HepG2 (cell line): ENCODE results near the gene SBK1. TPM values are rescaled to one million over a fixed set of nuclear protein-coding genes. Genes with fewer than 3 reads are reported as not detected.

Source experiments
- HDAC6 ChIP-seq: fragments of 200-600 bp; sonication (generic); IDR thresholded peaks from 2 replicates; pipeline ENCODE4 v1.7.0; 2017; ENCODE audit warnings: mild to moderate bottlenecking, antibody characterized with exemption, low read length, low read depth
- HES4 ChIP-seq: sonication (generic); formaldehyde crosslinking; IDR thresholded peaks from 2 replicates; pipeline ENCODE4 v1.9.0; 2021; ENCODE audit warnings: mild to moderate bottlenecking, missing genetic modification reagents, borderline replicate concordance
- ISX ChIP-seq: sonication (generic); formaldehyde crosslinking; conservative IDR thresholded peaks from 2 replicates; pipeline ENCODE4 v1.5.0; 2020; ENCODE audit warnings: missing genetic modification reagents
- KDM6A ChIP-seq: IDR thresholded peaks from 2 replicates; pipeline ENCODE4 v1.6.1; 2016; ENCODE audit warnings: low read depth
- MIER3 ChIP-seq: IDR thresholded peaks from 2 replicates; pipeline ENCODE4 v1.6.1; 2016; ENCODE audit warnings: missing compliant biosample characterization, borderline replicate concordance
- MYPOP ChIP-seq: sonication (generic); formaldehyde crosslinking; IDR thresholded peaks from 2 replicates; pipeline ENCODE4 v1.8.1; 2023; ENCODE audit warnings: mild to moderate bottlenecking, moderate library complexity, missing genetic modification reagents
- NFE2L2 ChIP-seq: fragments of 150-350 bp; IDR thresholded peaks from 2 replicates; pipeline ENCODE4 v1.6.1; 2014; ENCODE audit warnings: low read length
- ZBTB33 ChIP-seq: sonication (generic); formaldehyde crosslinking; IDR thresholded peaks from 2 replicates; pipeline ENCODE4 v1.4.0; 2020; ENCODE audit warnings: missing genetic modification reagents
- ZIK1 ChIP-seq: sonication (generic); formaldehyde crosslinking; IDR thresholded peaks from 2 replicates; pipeline ENCODE4 v1.5.0; 2020; ENCODE audit warnings: mild to moderate bottlenecking, low read depth, missing genetic modification reagents, borderline replicate concordance
- ZKSCAN8 ChIP-seq: IDR thresholded peaks from 2 replicates; pipeline ENCODE4 v1.6.1; 2016; ENCODE audit warnings: borderline replicate concordance, missing genetic modification reagents, missing compliant biosample characterization
- ZNF296 ChIP-seq: sonication (generic); formaldehyde crosslinking; conservative IDR thresholded peaks from 2 replicates; pipeline ENCODE4 v1.5.0; 2020; ENCODE audit warnings: mild to moderate bottlenecking, missing genetic modification reagents
- ZNF383 ChIP-seq: sonication (generic); formaldehyde crosslinking; IDR thresholded peaks from 2 replicates; pipeline ENCODE4 v1.4.0; 2020; ENCODE audit warnings: missing genetic modification reagents, mild to moderate bottlenecking, borderline replicate concordance
- ZNF512 ChIP-seq: sonication (generic); formaldehyde crosslinking; IDR thresholded peaks from 2 replicates; pipeline ENCODE4 v1.4.0; 2020; ENCODE audit warnings: mild to moderate bottlenecking, missing genetic modification reagents
- ZNF709 ChIP-seq: sonication (generic); formaldehyde crosslinking; IDR thresholded peaks from 2 replicates; pipeline ENCODE4 v1.5.0; 2020; ENCODE audit warnings: mild to moderate bottlenecking, missing genetic modification reagents
- polyA plus RNA-seq, 8 experiments: library from polyadenylated mRNA; depleted of rRNA in 3 of 8; stranded (reverse) in 7 of 8; unstranded in 1 of 8; fragments of >200 nt; fragmentation: Illumina TruSeq in 4 of 8; extraction: Trizol in 4 of 8; gene quantifications; 2 replicates each; pipeline versions ENCODE4 v1.2.1 to v1.2.3, GENCODE V29; 2011 to 2016; ENCODE audit warnings: low read depth in 4 of 8, missing spikeins in 1 of 8, mixed read lengths in 1 of 8; ENCODE audit not compliant: insufficient read depth in 1 of 8
- total RNA-seq, 5 experiments: library from RNA; depleted of rRNA; stranded (reverse); fragments of >200 nt; fragmentation: Illumina TruSeq; extraction: Trizol; gene quantifications; 2 replicates each; pipeline ENCODE4 v1.2.3, GENCODE V29; 2016; ENCODE audit warnings: low read depth in 1 of 5
- TF ChIP-seq, protein P1 (sequence below): sonication (generic); formaldehyde crosslinking; IDR thresholded peaks from 2 replicates; pipeline ENCODE4 v1.5.0; 2020; ENCODE audit warnings: mild to moderate bottlenecking, missing genetic modification reagents
- TF ChIP-seq, protein P2 (sequence below): fragments of 450-650 bp; IDR thresholded peaks from 2 replicates; pipeline ENCODE4 v1.6.1; 2017
- TF ChIP-seq, protein P3 (sequence below): sonication (generic); formaldehyde crosslinking; IDR thresholded peaks from 2 replicates; pipeline ENCODE4; 2020; ENCODE audit warnings: missing genetic modification reagents, mild to moderate bottlenecking, borderline replicate concordance

The SBK1 gene
- total and polyA plus RNA-seq, 2 of the 13 experiments (the other 11 are each of a cell fraction or from before 2014, with no cell fraction given): 0.15 to 0.17 TPM

DNA sequence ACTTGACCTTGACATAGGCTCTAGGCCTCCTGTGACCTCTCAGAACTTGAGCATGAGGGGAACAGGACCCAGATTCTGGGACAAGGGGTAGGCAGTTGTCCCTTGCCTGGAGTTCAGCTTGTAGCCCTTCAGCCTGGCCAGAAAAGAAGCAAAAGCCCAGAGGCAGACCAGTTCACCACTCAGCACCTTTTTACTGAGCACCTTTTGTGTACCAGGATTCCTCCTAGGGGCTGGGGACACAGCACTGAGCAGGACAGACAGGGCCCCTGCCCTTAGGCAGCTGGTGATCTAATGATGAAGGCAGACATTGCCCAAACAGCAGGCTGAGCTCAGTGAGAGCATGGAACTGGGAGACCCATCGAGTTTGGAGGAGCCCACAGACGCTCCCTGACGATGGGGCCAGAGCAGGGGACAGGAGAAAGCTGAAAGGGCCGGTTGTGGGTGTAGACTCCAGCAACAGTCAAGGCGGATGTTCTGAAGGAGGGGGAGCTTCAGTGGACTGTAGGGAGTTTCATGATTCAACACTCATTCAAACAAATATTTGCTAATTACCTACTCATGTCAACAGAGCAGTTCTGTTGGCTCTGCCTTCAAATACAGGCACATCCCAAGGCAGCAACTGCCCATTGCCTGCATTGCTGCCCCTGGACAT is 32.0 kb downstream of the SBK1 start (continued):
- no peak for TF ChIP-seq MYPOP (CRISPR knock-in tag)
- TF ChIP-seq, protein P1, sequence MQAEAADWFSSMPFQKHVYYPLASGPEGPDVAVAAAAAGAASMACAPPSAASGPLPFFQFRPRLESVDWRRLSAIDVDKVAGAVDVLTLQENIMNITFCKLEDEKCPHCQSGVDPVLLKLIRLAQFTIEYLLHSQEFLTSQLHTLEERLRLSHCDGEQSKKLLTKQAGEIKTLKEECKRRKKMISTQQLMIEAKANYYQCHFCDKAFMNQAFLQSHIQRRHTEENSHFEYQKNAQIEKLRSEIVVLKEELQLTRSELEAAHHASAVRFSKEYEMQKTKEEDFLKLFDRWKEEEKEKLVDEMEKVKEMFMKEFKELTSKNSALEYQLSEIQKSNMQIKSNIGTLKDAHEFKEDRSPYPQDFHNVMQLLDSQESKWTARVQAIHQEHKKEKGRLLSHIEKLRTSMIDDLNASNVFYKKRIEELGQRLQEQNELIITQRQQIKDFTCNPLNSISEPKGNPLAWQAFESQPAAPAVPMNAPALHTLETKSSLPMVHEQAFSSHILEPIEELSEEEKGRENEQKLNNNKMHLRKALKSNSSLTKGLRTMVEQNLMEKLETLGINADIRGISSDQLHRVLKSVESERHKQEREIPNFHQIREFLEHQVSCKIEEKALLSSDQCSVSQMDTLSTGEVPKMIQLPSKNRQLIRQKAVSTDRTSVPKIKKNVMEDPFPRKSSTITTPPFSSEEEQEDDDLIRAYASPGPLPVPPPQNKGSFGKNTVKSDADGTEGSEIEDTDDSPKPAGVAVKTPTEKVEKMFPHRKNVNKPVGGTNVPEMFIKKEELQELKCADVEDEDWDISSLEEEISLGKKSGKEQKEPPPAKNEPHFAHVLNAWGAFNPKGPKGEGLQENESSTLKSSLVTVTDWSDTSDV (CRISPR knock-in tag): no peak
- TF ChIP-seq ZIK1 (CRISPR knock-in tag): no peak
- no peak for TF ChIP-seq ISX (CRISPR knock-in tag)
- no peak for TF ChIP-seq ZNF709 (CRISPR knock-in tag)
- no peak for TF ChIP-seq ZNF296 (CRISPR knock-in tag)
- no peak for TF ChIP-seq HDAC6
- TF ChIP-seq, protein P2, sequence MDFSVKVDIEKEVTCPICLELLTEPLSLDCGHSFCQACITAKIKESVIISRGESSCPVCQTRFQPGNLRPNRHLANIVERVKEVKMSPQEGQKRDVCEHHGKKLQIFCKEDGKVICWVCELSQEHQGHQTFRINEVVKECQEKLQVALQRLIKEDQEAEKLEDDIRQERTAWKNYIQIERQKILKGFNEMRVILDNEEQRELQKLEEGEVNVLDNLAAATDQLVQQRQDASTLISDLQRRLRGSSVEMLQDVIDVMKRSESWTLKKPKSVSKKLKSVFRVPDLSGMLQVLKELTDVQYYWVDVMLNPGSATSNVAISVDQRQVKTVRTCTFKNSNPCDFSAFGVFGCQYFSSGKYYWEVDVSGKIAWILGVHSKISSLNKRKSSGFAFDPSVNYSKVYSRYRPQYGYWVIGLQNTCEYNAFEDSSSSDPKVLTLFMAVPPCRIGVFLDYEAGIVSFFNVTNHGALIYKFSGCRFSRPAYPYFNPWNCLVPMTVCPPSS: no peak
- no peak for TF ChIP-seq ZNF512 (CRISPR knock-in tag)
- no peak for TF ChIP-seq ZBTB33 (CRISPR knock-in tag)
- TF ChIP-seq KDM6A (CRISPR knock-in tag): no peak
- peak; percentile 70; the same call in 1 of the 2 replicates for TF ChIP-seq MIER3
- no peak for TF ChIP-seq ZNF383 (CRISPR knock-in tag)
- no peak for TF ChIP-seq HES4 (CRISPR knock-in tag)
- 0 out of 2 replicates have a peak, but pooled peaks have one; percentile 13 for TF ChIP-seq ZKSCAN8 (CRISPR knock-in tag)
- TF ChIP-seq NFE2L2: no peak
- TF ChIP-seq, protein P3, sequence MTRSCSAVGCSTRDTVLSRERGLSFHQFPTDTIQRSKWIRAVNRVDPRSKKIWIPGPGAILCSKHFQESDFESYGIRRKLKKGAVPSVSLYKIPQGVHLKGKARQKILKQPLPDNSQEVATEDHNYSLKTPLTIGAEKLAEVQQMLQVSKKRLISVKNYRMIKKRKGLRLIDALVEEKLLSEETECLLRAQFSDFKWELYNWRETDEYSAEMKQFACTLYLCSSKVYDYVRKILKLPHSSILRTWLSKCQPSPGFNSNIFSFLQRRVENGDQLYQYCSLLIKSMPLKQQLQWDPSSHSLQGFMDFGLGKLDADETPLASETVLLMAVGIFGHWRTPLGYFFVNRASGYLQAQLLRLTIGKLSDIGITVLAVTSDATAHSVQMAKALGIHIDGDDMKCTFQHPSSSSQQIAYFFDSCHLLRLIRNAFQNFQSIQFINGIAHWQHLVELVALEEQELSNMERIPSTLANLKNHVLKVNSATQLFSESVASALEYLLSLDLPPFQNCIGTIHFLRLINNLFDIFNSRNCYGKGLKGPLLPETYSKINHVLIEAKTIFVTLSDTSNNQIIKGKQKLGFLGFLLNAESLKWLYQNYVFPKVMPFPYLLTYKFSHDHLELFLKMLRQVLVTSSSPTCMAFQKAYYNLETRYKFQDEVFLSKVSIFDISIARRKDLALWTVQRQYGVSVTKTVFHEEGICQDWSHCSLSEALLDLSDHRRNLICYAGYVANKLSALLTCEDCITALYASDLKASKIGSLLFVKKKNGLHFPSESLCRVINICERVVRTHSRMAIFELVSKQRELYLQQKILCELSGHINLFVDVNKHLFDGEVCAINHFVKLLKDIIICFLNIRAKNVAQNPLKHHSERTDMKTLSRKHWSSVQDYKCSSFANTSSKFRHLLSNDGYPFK (CRISPR knock-in tag): no peak
